ENCODE results near the gene PACRG.
A peak's percentile ranks its signal among the peaks of the same experiment; 100 is the strongest.

GRCh38 chr6:163308629-163309440, 581.1 kb downstream of the PACRG start:
- TF ChIP-seq EZH2 (IDR thresholded peaks at IDR 0.05; ENCODE audit: low read depth, low read length, severe bottlenecking), result no peak
- TF ChIP-seq CTCF (IDR thresholded peaks at IDR 0.05; ENCODE audit: control extremely low read depth in 1 of 3, insufficient read depth in 1 of 3, low read depth in 1 of 3, low read length in 3 of 3), result no peak
- no peak for TF ChIP-seq KDM1A (IDR thresholded peaks at IDR 0.05; ENCODE audit: borderline replicate concordance, low read length)
- TF ChIP-seq HDAC2 (IDR thresholded peaks at IDR 0.05; ENCODE audit: borderline replicate concordance in 1 of 2, low read depth in 2 of 2, low read length in 2 of 2), result no peak
- TF ChIP-seq CEBPB (IDR thresholded peaks at IDR 0.05; ENCODE audit: low read depth, low read length), result no peak
- no peak for TF ChIP-seq EP300 (IDR thresholded peaks at IDR 0.05; ENCODE audit: borderline replicate concordance in 1 of 2, low read depth in 2 of 2, low read length in 2 of 2)
- TF ChIP-seq TAF1 (IDR thresholded peaks at IDR 0.05; ENCODE audit: low read depth, low read length), result no peak
- TF ChIP-seq POLR2A (IDR thresholded peaks at IDR 0.05; ENCODE audit: control extremely low read depth in 1 of 2, low read depth in 2 of 2, low read length in 2 of 2), result no peak
- no peak for TF ChIP-seq ZNF274 (IDR thresholded peaks at IDR 0.05; ENCODE audit: borderline replicate concordance, extremely low read depth, low read length)
- no peak for TF ChIP-seq CHD2 (IDR thresholded peaks at IDR 0.05; ENCODE audit: low read length)
- peak; percentile 21; the same call in 1 of the 2 replicates for TF ChIP-seq MAX (IDR thresholded peaks at IDR 0.05)
